Loucy (cell line): Measurements from ENCODE around the gene PTRHD1.

Source experiments
- H2AFZ ChIP-seq: fragments of 200-600 bp; sonication (generic); 2 replicates; pipeline ENCODE4 v1.6.0; 2016; ENCODE audit warnings: antibody characterized with exemption, mild to moderate bottlenecking, low read length, moderate library complexity
- H3F3A ChIP-seq: fragments of 200-600 bp; 2 replicates; pipeline ENCODE4 v1.6.0; 2016; ENCODE audit warnings: antibody characterized with exemption, low read depth, mild to moderate bottlenecking
- H3K27me3 ChIP-seq: fragments of 200-600 bp; sonication (generic); 2 replicates; pipeline ENCODE4 v1.6.1; 2014; ENCODE audit warnings: low read length, mild to moderate bottlenecking; ENCODE audit not compliant: insufficient read depth, poor library complexity, severe bottlenecking
- H3K36me3 ChIP-seq: fragments of 200-600 bp; sonication (generic); 2 replicates; pipeline ENCODE4 v1.6.1; 2016; ENCODE audit warnings: low read length; ENCODE audit not compliant: insufficient read depth
- H3K4me1 ChIP-seq: fragments of 200-600 bp; sonication (generic); 2 replicates; pipeline ENCODE4 v1.5.1; 2014; ENCODE audit warnings: low read length, mild to moderate bottlenecking; ENCODE audit not compliant: insufficient read depth, poor library complexity, severe bottlenecking
- H3K4me2 ChIP-seq: fragments of 200-600 bp; sonication (generic); 2 replicates; pipeline ENCODE4 v1.6.0; 2014; ENCODE audit warnings: antibody characterized with exemption, low read length, low read depth, mild to moderate bottlenecking; ENCODE audit not compliant: poor library complexity, severe bottlenecking
- H3K4me3 ChIP-seq: fragments of 200-600 bp; sonication (generic); 2 replicates; pipeline ENCODE4 v1.5.1; 2014; ENCODE audit warnings: low read length, mild to moderate bottlenecking, mixed read lengths; ENCODE audit not compliant: poor library complexity, severe bottlenecking
- H3K79me2 ChIP-seq: fragments of 200-600 bp; sonication (generic); 2 replicates; pipeline ENCODE4 v1.6.1; 2014; ENCODE audit warnings: low read length; ENCODE audit not compliant: insufficient read depth
- H3K9ac ChIP-seq: fragments of 200-600 bp; sonication (generic); 2 replicates; pipeline ENCODE4 v1.6.0; 2014; ENCODE audit warnings: mild to moderate bottlenecking, low read depth, low read length, moderate library complexity; ENCODE audit not compliant: poor library complexity, severe bottlenecking
- H3K9me2 ChIP-seq: fragments of 200-600 bp; sonication (generic); replicated peaks from 2 replicates; pipeline ENCODE4 v1.6.1; 2016; ENCODE audit warnings: low read depth, low read length, mixed read lengths
- H3K9me3 ChIP-seq: fragments of 200-600 bp; sonication (generic); 2 replicates; pipeline ENCODE4 v1.6.1; 2014; ENCODE audit warnings: mild to moderate bottlenecking, antibody characterized with exemption, low read length, low read depth; ENCODE audit not compliant: insufficient read depth
- H4K20me1 ChIP-seq: fragments of 200-600 bp; sonication (generic); 2 replicates; pipeline ENCODE4 v1.6.0; 2014; ENCODE audit warnings: antibody characterized with exemption, low read length, mild to moderate bottlenecking; ENCODE audit not compliant: insufficient read depth, poor library complexity, severe bottlenecking
- CTCF ChIP-seq: fragments of 200-600 bp; sonication (generic); conservative IDR thresholded peaks from 2 replicates; pipeline ENCODE4 v1.5.1; 2014; ENCODE audit warnings: mild to moderate bottlenecking, antibody characterized with exemption, low read length
- EZH2phosphoT487 ChIP-seq: fragments of 200-600 bp; IDR thresholded peaks from 2 replicates; pipeline ENCODE4 v1.6.1; 2018; ENCODE audit warnings: antibody characterized with exemption, mild to moderate bottlenecking, moderate library complexity, borderline replicate concordance

Gene PTRHD1

GRCh38 chr2:24815171-24815570 is 22.0 kb upstream of the PTRHD1 start:
- no peaks in the 10 kb centered on the region for H3K9me2 ChIP-seq
- H3F3A ChIP-seq, result no peaks in the 10 kb centered on the region
- TF ChIP-seq EZH2phosphoT487 (no peak), CTCF (no peak)
- H3K9me3 ChIP-seq, result no peaks in the 10 kb centered on the region
- no peak overlapping the region for H3K4me2 ChIP-seq
- H2AFZ ChIP-seq, result no peak overlapping the region
- no peak overlapping the region for H3K4me3 ChIP-seq
- H3K27me3 ChIP-seq, result no peaks in the 10 kb centered on the region
- H3K79me2 ChIP-seq, result peaks cover 45% of the 10 kb centered on the region
- H4K20me1 ChIP-seq, result no peaks in the 10 kb centered on the region
- H3K4me1 ChIP-seq, result no peaks in the 10 kb centered on the region
- peaks cover 72% of the 10 kb centered on the region for H3K36me3 ChIP-seq
- H3K9ac ChIP-seq, result no peak overlapping the region

GRCh38 chr2:24814516-24814915 is 21.3 kb upstream of the PTRHD1 start:
- H2AFZ ChIP-seq, result no peak overlapping the region
- H3K36me3 ChIP-seq, result peaks cover 69% of the 10 kb centered on the region
- H3K4me3 ChIP-seq, result no peak overlapping the region
- no peaks in the 10 kb centered on the region for H3K27me3 ChIP-seq
- no peak for TF ChIP-seq EZH2phosphoT487
- no peak for TF ChIP-seq CTCF
- no peaks in the 10 kb centered on the region for H3K9me3 ChIP-seq
- H3K4me1 ChIP-seq, result no peaks in the 10 kb centered on the region
- H3F3A ChIP-seq, result no peaks in the 10 kb centered on the region
- no peak overlapping the region for H3K4me2 ChIP-seq
- H3K9me2 ChIP-seq, result no peaks in the 10 kb centered on the region
- peaks cover 51% of the 10 kb centered on the region for H3K79me2 ChIP-seq
- H3K9ac ChIP-seq, result no peak overlapping the region
- peaks cover 2% of the 10 kb centered on the region for H4K20me1 ChIP-seq

- Histone ChIP-seq H3K4me1 (no peaks in the 10 kb centered on the region), H3F3A (no peaks in the 10 kb centered on the region), H3K36me3 (peaks cover 62% of the 10 kb centered on the region), H3K9me2 (no peaks in the 10 kb centered on the region), H3K9ac (no peak overlapping the region), H3K4me2 (no peak overlapping the region), H3K79me2 (peaks cover 59% of the 10 kb centered on the region), H4K20me1 (peaks cover 8% of the 10 kb centered on the region), H3K9me3 (no peaks in the 10 kb centered on the region), H2AFZ (no peak overlapping the region), H3K27me3 (no peaks in the 10 kb centered on the region), H3K4me3 (no peak overlapping the region)
- no peak for TF ChIP-seq CTCF
- TF ChIP-seq EZH2phosphoT487, result no peak
Measured at GRCh38 chr2:24813691-24814137, 20.5 kb upstream of the PTRHD1 start.
